GM18519 (cell line): Measurements from ENCODE around the gene GSTK1.
"Not testable (repeated sequence)": the region's sequence is repeated elsewhere in the genome, so short reads cannot be mapped to it uniquely, and the experiment has no call there.

Experiments
- ATAC-seq: cut with Tn5 transposase; IDR thresholded peaks from one replicate; pipeline ENCODE4 v1.9.1; 2021; ENCODE audit warnings: mild to moderate bottlenecking, moderate library complexity; ENCODE audit not compliant: unreplicated experiment, low FRiP score

The GSTK1 gene

GRCh38 chr7:143265017-143265693 is 1.9 kb downstream of the GSTK1 start:
- no peak for ATAC-seq

- ATAC-seq: no peak
Observed at GRCh38 chr7:143269251-143269650, 6.0 kb downstream of the GSTK1 start.

- no peak for ATAC-seq
Observed at GRCh38 chr7:143271240-143271639, 8.0 kb downstream of the GSTK1 start.

GRCh38 chr7:143272871-143273270 is 9.6 kb downstream of the GSTK1 start:
- ATAC-seq: no peak

- no peak for ATAC-seq
Observed at GRCh38 chr7:143279186-143280098, 16.2 kb downstream of the GSTK1 start.

GRCh38 chr7:143280160-143280559 is 16.9 kb downstream of the GSTK1 start:
- ATAC-seq: no peak

GRCh38 chr7:143280566-143280965 is 17.3 kb downstream of the GSTK1 start:
- ATAC-seq: no peak

- ATAC-seq: no peak
Observed at GRCh38 chr7:143281529-143281928, 18.3 kb downstream of the GSTK1 start.

GRCh38 chr7:143282124-143282523 is 18.9 kb downstream of the GSTK1 start:
- ATAC-seq: no peak

GRCh38 chr7:143283381-143283780 is 20.1 kb downstream of the GSTK1 start:
- ATAC-seq: no peak

- ATAC-seq: no peak
Observed at GRCh38 chr7:143284591-143285469, 21.6 kb downstream of the GSTK1 start, which contains the start of gene TMEM139. TMEM139 (plus strand) TSS chr7:143284958; CDS start chr7:143285958, 1,000 bp downstream.

GRCh38 chr7:143285470-143285778 is 22.2 kb downstream of the GSTK1 start:
- no peak for ATAC-seq

- no peak for ATAC-seq
Observed at GRCh38 chr7:143285806-143286521, 22.7 kb downstream of the GSTK1 start.

GRCh38 chr7:143286522-143286890 is 23.3 kb downstream of the GSTK1 start:
- ATAC-seq: no peak

GRCh38 chr7:143287339-143287934 is 24.2 kb downstream of the GSTK1 start:
- no peak for ATAC-seq

- peak; percentile 75 for ATAC-seq
Observed at GRCh38 chr7:143287935-143288826, 24.9 kb downstream of the GSTK1 start, which contains the start of gene CASP2. CASP2 (plus strand) TSS chr7:143288351; CDS start chr7:143288456, 105 bp downstream.

- ATAC-seq: no peak
Observed at GRCh38 chr7:143288836-143289235, 25.6 kb downstream of the GSTK1 start.

GRCh38 chr7:143289421-143289820 is 26.2 kb downstream of the GSTK1 start:
- ATAC-seq: no peak

- not testable (repeated sequence) for ATAC-seq
Observed at GRCh38 chr7:143289888-143290287, 26.6 kb downstream of the GSTK1 start.
